GM18507 (cell line): ENCODE data around the gene NACC1.
A peak's percentile ranks its signal among the peaks of the same experiment; 100 is the strongest.

Source experiments
- DNase-seq: peaks from one replicate; pipeline ENCODE4 v3.0.0; 2011; ENCODE audit warnings: low read depth; ENCODE audit not compliant: insufficient read length; ENCODE audit errors: extremely low spot score
- FAIRE-seq: peaks from 2 replicates; lab custom pipeline; 2011; peaks lifted over from hg19 to GRCh38; lab: Jason Lieb, UNC

NACC1 gene

DNA sequence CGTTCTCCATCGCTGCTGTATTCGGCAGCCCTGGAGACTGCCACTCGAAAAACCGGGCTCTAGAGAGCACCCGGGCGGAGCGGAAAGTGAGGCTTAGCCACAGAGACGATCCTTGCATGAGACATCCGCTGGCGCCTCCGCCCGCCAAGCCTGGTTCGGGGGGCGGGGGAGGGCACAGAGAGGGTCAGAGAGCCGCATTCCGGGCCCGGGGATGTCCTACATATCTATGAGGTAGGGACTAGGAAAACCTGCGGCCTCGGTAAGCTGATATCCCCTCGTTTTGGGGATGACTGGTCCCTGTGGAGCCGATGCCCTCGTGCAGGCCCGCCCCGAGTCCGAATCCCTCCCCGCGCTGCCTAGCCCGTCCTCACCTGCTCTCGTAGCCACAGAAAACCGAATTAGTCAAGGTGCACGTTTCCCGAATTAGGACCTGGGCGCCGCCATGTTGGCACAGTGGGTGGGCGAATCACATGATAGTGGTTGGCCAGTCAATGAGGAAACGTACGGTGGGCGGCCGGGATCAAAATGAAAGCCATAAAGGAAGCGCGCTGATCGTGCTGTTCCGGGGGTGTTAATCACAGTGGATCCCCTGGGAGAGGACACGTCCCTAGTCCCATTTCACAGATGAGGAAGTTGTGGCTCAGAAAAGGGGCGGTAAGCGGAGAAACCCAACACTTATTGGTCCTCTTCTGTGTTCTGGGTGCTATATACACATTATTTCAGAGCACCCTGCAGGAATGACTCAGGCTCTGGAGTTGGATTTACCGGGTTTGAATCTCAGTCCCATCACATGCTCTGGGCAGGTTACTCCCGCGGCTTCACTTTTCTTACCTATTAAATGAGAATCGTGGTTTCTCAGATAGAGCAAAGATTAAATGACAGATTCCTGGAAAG, 1.5 kb upstream of the NACC1 start, which contains the start of gene TRMT1:
TRMT1 (minus strand) TSS at position 459 of the 894 bp plus-strand sequence; CDS start at position 118, 341 bp downstream.
- FAIRE-seq: peak; percentile 94
- DNase-seq: peak; percentile 84

DNA sequence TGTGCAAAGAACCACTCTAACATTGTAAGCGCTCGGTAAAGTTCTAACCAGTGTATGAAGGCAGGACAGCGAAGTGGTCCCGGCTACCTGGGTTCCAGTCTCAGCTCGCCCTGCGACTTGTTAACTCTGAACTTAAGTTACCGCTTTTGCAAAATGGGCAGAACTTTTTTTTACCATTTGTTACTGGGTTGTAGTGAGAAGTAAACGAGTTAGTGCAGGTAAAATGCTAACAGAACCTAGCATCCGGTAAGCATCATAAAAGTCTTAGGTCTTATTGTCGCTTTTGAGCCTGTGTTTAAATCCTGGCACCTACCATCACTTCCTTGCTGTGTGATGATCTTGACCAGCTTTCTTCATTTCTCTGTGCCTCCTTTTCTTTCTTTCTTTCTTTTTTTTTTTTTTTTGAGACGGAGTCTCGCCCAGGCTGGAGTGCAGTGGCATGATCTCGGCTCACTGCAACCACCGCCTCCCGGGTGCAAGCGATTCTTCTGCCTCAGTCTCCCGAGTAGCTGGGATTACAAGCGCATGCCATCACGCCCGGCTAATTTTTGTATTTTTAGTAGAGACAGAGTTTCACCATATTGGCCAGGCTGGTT, 790 bp upstream of the NACC1 start:
- FAIRE-seq (no peak), DNase-seq (no peak)

DNA sequence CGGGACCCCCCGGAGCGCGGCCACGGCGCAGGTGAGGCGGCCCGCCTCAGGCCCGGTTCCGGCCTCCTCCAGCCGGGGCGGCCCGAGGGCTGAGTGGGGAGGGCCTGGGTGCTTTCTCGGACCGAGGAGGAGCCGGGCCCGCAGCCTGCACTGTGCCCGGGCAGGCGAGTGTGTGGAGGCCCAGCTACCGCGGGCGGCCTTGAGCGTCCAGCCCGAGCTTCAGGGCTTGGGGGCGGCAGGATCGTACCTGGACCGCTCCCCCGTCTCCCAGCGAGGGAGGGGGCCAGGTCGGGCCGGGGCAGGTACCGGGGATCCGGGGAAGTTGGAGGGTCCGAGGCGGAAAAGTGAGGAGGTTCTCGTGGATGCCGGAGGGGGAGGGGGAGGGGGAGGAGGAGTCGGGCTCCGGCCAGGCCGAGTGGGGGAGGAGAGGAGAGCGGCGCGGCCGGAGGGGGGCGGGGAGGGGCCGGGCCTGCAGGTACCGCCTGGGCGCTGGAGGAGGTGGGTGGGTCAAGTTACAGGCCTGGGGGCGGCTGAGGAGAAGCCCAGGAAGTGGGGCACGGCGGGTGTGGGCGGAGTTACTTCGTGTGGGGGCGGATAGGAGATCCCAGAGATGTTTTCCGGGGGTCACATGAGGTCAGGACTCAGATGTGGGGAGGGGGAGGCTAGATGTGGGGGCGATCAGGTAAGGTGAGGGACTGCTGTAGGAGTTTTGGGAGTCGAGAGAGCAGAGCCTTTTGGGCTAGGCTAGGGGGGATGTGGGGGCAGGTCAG, 545 bp downstream of the NACC1 start:
- no peak for DNase-seq
- FAIRE-seq: peak; percentile 26

DNA sequence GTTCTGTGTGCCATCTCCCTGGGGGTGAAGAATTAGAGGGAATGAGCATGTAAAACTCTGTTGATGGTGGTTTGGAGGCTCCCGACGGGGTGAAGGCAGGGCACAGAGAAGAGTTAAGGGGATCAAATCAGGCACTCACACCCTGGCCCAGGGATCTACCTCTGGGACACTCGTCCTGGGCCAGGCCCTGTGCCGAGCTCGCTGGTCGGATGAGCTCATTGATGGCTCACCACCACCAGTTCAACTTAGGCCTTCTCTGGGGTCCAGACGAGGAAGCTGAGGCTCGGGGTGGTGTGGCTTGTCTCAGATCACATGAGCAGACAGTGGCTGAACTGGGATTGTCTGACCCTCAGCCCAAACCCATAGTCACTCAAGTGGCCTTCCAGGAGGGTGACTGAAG, 1.6 kb downstream of the NACC1 start:
- DNase-seq (no peak), FAIRE-seq (no peak)

DNA sequence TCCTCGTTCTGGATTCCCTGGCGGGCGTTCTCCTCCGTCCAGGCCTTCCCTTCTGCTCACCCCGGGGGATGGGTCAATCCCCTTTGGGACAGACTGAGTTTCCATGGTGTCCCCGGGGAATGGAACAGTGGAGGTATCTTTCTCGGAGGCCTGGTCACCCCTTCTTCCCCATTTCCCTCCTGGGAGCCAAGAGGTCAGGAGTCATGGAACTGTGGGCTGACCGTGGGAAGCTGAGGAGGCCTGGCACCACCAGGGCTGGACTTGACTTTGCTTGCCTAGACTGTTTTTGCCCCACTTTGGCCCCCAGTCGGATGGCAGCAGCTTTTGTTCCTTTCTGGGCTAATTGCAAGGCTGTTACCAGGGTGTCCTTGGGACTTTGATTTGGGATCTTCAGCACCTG, 2.0 kb downstream of the NACC1 start:
- FAIRE-seq (no peak), DNase-seq (no peak)

DNA sequence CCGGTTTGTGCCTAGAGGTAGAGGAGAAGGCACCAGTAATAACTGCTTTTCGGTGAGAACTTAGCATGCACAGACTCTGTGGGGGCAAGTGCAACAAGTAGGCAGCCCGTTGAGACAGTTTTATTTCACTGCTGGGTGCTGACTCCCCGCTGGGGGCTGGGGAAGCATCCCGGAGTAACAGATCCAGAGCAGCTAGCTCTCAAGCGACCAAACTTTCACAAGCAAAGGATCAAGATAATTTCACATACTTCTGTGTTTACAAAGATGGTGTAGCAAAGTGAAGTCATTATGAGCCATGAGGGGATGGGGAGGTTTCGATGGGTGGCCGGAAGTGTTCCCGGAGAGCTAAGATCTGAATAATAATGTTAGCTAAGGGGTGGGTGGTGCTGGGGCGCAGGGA, 2.8 kb downstream of the NACC1 start:
- DNase-seq: no peak
- FAIRE-seq: no peak

DNA sequence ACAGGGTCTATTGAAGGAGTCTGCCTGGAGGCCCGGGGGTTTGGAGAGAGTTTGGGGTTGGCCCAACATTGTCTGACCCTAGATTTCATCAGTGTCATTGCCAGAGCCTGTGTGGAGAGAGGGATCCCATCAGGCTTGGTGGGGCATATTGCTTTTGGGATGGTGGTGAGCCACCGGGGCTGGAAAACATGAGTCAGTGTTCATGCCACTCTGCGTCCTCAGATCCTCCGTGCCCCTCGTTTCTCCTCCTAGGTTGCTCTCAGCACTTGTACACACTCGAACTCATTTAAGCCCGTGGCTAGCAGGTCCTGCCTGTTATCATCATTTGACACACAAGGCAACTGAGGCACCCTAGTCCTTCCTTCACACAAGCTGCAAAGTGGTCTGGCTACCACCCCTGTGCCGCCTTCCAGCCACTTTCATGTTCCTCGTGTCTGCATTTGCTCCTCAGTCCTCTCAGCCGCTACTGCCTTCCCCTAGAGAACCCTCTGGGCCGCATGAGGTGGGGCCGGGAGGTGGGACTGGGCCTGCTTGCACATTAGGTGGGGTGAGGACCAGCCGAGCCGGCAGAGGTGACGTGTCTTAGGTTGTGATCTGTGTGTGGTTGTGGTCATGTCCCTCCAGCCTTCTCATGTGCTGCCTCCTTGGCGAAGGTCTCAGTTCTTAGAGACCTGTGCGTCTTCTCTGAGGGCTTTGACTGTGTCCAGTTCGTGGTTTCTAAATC, 3.6 kb downstream of the NACC1 start:
- DNase-seq: no peak
- peak; percentile 70 for FAIRE-seq

DNA sequence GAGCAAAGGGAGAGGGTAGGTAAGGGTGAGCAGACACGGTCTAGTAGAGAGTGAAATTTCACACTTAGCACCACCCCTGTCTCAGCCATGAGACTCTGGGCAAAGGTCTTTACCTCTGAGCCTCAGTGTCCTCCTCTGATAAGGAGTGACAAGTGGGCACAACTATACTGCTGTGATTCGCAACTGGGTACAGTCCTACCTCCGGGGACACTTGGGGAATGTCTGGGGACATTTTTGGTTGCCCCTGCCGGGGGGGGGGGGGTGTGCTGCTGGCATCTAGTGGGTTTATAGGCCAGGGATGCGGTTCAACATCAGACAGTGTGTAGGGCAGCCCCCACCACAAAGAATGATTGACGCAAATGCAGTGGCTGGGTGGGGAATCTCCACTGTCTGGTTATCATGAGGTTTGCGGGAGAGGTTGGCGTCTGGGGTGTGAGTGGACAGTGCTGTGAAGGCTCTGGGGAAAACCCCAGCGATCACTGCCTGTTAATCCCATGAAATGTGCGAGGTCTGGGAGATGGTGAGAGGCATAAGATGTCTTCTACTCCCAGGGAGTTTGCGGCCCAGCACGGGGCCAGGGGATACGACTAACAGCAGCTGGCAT, 4.3 kb downstream of the NACC1 start:
- FAIRE-seq: no peak
- DNase-seq: no peak

DNA sequence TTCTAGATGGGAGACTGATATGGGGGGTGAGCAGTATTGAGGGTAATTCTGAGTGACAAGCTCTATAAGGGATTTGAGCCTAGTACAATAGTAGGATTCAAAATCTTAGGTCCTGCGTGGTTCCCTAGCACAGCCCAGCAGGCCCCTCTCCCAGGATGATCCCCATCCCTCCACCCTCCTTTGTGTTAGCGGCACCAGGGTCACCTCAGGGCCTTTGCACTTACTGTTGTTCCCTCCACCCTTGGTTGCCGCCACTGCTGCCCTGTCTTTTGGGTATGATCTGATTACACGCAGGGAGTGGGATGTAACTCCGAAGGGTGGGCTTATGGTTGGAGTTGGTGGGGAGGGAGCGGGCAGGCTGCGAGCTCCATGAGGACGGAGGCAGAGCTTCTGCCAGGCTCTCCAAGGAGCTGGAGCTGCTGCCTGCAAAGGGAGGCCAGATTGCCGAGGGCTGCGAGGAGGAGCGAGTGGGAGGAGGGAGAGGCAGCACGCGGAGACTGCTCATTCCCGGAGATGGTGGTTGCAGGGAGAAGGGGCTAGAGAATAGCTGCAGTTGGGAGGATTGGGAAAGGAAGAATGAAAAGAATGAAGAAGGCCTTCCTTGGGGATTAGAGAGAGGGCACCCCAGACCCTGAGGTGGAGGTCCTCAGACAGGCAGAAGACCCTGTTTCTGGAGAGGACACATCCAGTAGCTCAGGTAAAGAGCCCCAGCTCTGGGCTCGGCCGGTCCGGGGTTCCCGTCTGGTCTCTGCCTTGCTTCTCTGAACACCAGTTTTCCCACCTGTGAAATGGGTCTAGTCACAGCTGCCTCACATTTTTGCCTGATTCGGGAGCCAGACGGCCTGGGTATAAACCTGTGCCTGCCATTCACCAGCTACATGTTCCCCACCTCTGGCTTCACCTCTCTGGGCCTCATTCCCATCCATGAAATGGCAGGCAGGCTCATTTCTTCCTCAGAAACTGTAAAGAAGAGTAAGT, 5.2 kb downstream of the NACC1 start:
- no peak for FAIRE-seq
- no peak for DNase-seq

DNA sequence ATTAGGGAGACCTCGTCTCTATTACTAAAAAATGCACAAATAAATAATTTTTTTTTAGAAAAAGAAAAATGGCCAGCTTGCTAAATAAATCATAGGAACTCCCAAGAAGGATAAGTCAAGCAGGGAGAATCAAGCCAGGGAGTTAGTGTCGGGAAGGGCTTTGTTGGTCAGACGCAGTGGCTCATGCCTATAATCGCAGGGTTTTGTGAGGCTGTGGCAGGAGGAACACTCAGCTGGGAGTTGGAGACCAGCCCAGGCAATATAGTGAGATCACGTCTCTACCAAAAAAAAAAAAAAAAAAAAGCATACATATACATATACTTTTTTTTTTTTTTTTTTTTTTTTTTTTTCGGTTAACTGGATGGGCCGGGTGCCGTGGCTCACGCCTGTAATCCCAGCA, 9.0 kb downstream of the NACC1 start:
- DNase-seq (no peak), FAIRE-seq (no peak)

DNA sequence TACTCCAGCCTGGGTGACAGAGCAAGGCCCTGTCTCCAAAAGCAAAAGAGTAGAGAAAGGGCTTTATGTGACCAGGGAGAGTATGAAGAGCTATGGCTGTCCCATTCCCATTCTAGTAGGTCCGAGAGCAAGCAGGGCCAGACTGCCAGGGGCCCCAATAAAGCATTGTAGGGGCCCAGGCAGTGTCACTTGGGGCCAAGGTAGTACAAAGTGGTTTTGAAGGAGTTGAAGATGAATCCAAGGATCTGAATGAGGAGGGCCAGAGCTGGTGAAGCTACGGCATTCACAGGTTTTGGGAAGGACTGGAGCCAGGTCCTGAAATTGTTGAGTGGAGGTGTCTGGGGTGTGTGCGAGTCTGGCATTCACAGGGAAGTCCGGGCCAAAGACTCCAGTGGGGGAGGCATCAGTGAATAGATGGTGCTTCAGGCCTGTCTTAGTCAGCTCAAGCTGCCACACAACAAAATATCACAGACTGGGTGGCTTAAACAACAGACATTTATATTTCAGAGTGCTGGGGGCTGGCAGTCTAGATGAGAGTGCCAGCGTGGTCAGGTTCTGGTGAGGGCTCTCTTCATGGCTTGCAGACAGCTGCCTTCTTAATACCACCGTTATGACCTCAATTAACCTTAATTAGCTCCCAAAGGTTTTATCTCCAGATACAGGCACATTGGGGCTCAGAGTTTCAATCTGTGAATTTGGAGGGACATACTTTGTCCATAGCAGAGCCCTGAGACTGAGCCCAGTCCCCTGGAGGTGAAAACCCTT, 9.9 kb downstream of the NACC1 start:
- DNase-seq (no peak), FAIRE-seq (no peak)

DNA sequence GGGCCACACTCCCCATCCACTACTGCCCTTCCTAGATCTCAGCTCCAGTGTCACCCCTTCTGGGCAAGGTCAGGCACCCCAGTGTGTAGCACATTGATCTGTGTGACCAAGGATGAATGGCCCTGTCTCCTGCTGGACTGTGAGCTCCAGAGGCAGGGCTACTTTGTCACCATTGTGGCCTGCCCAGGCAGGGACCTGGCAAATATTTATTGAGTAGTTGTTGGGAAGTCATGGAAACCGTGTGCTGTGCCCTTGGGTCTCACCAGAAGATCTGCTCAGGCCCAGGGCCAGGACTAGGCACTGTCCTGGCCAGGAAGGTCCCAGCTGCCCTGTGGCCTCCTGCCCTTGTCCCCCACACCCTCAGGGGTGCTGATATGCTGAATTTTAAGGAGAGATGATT, 10.5 kb downstream of the NACC1 start:
- DNase-seq (no peak), FAIRE-seq (no peak)

DNA sequence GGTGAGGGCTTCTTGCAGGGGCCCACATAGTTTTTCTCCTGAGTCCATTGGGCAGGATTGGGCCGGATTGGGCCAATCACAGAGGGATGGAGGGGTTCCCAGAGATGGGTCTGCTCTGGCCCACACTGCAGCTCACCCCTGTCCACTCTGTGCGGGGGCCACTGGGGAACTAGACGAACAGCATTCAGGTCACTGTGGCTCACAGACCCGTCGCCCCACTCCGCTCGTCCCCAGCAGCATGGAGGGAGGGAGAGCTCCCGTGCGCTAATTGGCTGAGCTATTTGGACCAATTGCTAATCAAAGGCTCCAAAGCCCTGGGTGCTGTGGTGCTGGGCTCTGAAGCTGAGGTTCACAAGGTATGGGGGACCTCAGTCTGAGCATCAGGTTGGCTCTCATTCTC, 11.3 kb downstream of the NACC1 start:
- DNase-seq: no peak
- no peak for FAIRE-seq

DNA sequence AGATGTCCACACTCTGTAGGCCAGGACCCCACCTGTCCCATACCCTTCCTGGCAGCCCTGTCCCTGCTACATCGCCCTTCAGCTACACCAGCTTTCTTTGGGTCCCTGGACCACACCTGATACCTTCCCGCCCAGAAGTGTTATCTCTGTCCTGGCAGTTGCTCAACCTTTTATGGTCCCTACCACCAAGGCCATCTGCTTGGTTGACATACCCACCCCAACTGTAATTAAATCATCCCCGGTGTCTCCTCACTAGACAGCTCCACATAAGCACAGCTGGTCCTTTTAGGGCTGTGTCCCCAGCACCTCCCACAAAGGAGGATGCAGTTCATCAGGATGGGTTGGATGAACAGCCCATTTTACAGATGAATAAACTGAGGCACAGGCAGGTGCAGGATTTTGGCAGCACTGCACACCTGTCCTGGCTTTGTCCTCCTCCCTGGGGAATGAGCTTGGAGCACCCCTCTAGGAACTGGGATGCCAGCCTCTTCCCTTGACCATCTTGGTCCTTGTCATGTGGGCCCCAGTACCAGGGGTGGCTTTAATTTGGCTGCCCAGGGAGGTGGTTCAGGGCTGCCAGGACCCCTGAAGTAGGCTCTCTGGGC, 12.9 kb downstream of the NACC1 start:
- no peak for FAIRE-seq
- DNase-seq: no peak

DNA sequence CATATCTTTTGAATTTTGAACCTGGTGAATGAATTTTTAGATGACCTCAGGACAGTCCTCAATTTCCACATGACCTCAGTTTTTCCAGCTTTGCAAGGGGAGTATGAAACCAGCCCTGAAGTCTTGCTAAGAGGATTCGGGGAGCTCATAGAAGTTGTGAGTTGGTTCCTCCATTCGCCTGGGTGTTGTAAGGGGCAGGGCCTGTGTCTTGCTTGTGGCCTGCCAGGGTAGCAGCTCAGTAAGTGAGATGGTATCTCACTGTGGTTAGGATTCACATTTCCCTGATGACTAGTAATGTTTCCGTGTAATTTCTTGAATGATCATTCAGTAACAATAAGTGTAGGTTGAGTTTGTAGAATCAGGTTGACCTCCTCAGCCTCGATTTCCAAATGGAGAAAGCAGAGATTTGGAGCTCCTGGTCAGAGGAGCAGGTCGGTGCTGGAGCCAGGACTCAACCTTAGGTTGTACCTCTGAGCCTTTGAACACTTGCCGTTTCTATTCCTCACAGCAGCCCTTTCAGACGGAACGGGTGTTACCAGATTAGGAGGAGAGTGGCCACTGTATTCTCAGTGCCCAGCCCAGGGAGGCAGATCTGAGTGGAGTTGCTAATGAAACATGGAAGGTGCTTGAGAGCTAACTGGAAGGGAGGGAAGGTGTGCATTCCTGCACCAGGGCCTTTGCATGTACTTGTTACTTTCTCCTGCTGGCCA, 14.6 kb downstream of the NACC1 start:
- no peak for DNase-seq
- FAIRE-seq: no peak

DNA sequence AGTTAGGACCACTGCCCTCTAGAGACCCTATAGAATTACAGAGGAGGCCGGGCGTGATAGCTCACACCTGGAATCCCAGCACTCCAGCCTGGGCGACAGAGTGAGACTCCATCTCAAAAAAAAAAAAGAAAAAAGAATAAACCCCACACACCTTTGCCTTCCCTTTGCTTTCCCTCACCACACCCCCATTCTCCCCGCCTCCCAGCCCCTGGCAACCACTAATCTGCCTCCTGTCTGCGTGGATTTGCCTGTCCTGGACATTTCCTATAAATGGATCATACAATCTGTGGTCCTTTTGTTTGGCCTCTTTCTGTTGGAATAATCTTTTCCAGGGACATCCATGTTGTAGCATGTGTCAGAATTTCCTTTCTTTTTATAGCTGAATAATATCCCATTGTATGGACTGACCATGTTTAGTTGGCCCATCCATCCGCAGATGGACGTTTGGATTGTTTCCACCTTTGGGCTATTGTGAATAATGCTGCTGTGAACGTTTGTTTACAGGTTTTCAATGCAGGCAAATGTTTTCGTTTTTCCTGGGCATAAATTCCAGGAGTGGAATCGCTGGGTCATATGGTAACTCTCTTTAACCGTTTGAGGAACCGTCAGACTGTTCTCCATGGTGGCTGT, 15.3 kb downstream of the NACC1 start:
- DNase-seq (no peak), FAIRE-seq (no peak)
